Endodermal cell (in vitro differentiated cells): ENCODE results near the gene PGBD5. TPM values are rescaled to one million over a fixed set of nuclear protein-coding genes. Genes with fewer than 3 reads are reported as not detected.

Experiments
- DNase-seq: peaks from one replicate; pipeline ENCODE4 v3.0.0-alpha.2; 2017
- H3K27ac ChIP-seq: 2 replicates; pipeline ENCODE4 v1.5.1; 2013; ENCODE audit warnings: mild to moderate bottlenecking, low read depth, low read length, moderate library complexity
- H3K27me3 ChIP-seq: 2 replicates; pipeline ENCODE4 v1.6.1; 2013; ENCODE audit warnings: mild to moderate bottlenecking, low read length, moderate library complexity; ENCODE audit not compliant: insufficient read depth, control insufficient read depth, poor library complexity, severe bottlenecking
- H3K36me3 ChIP-seq: 2 replicates; pipeline ENCODE4 v1.7.0; 2013; ENCODE audit warnings: mild to moderate bottlenecking, low read length, moderate library complexity; ENCODE audit not compliant: control insufficient read depth, insufficient read depth
- H3K4me1 ChIP-seq: one replicate; pipeline ENCODE4 v1.7.0; 2013; ENCODE audit warnings: low read length; ENCODE audit not compliant: control insufficient read depth, insufficient read depth
- H3K4me3 ChIP-seq: 2 replicates; pipeline ENCODE4 v1.5.1; 2013; ENCODE audit warnings: mild to moderate bottlenecking, low read length, moderate library complexity
- H3K9ac ChIP-seq: 2 replicates; pipeline ENCODE4 v1.6.1; 2013; ENCODE audit warnings: mild to moderate bottlenecking, low read length, moderate library complexity; ENCODE audit not compliant: poor library complexity, severe bottlenecking; ENCODE audit errors: extremely low read depth
- H3K9me3 ChIP-seq: 2 replicates; pipeline ENCODE4 v1.6.1; 2013; ENCODE audit warnings: mild to moderate bottlenecking, low read length, moderate library complexity; ENCODE audit not compliant: control insufficient read depth
- H3K27ac Mint-ChIP-seq: 2 replicates; pipeline ENCODE4 v1.8.0; 2020; ENCODE audit warnings: mixed read lengths
- H3K27me3 Mint-ChIP-seq: 2 replicates; pipeline ENCODE4 v1.8.0; 2021; ENCODE audit warnings: mild to moderate bottlenecking, mixed read lengths; ENCODE audit not compliant: insufficient read depth
- H3K36me3 Mint-ChIP-seq: 2 replicates; pipeline ENCODE4 v1.8.0; 2020; ENCODE audit warnings: low read depth, mixed read lengths
- H3K4me1 Mint-ChIP-seq: 2 replicates; pipeline ENCODE4 v1.8.0; 2020; ENCODE audit warnings: mixed read lengths
- H3K4me3 Mint-ChIP-seq: 2 replicates; pipeline ENCODE4 v1.8.0; 2020; ENCODE audit warnings: mild to moderate bottlenecking, moderate library complexity, mixed read lengths
- H3K9me3 Mint-ChIP-seq: 2 replicates; pipeline ENCODE4 v1.8.0; 2020; ENCODE audit warnings: mild to moderate bottlenecking, mixed read lengths
- CTCF ChIP-seq: fragments of 200-600 bp; sonication (generic); conservative IDR thresholded peaks from 2 replicates; pipeline ENCODE4 v1.5.0; 2021; ENCODE audit warnings: antibody characterized with exemption, mild to moderate bottlenecking
- WGBS, 2 experiments: methylation state at CpG; one replicate each; pipeline versions ENCODE4 v1.1.5 to v1.1.7; 2013; ENCODE audit warnings: missing lambda C conversion rate in 2 of 2, mixed read lengths in 1 of 2; ENCODE audit not compliant: insufficient coverage in 1 of 2, insufficient read length in 1 of 2; 5-methylcytosine and 5-hydroxymethylcytosine counted together
- total RNA-seq, 2 donors: library from RNA; stranded (reverse); fragmentation: NEBNext Ultra II Directional in 1 of 2; extraction: Animal tissue kit (Norgen Biotek cat#: 25700) in 1 of 2; gene quantifications; 2 replicates in 1 of 2; 3 replicates in 1 of 2; pipeline ENCODE4 v1.2.1, GENCODE V29; 2021

The PGBD5 gene
- total RNA-seq, 2 donors from 2014 or later, result 1.3 to 4.6 TPM

GRCh38 chr1:230303069-230303468 is 123.1 kb downstream of the PGBD5 start:
- Histone ChIP-seq H3K36me3 (no peaks in the 10 kb centered on the region), H3K27me3 (no peaks in the 10 kb centered on the region), H3K9me3 (no peaks in the 10 kb centered on the region), H3K27ac (no peak overlapping the region), H3K4me3 (no peak overlapping the region), H3K9ac (no peak overlapping the region), H3K4me1 (no peaks in the 10 kb centered on the region)
- H3K4me3 Mint-ChIP-seq, result no peak overlapping the region
- no peaks in the 10 kb centered on the region for H3K9me3 Mint-ChIP-seq
- no peaks in the 10 kb centered on the region for H3K4me1 Mint-ChIP-seq
- DNase-seq, result no peak
- no peak overlapping the region for H3K27ac Mint-ChIP-seq
- H3K27me3 Mint-ChIP-seq, result no peaks in the 10 kb centered on the region
- WGBS, 2 experiments, result 91 to 100% methylated on average over 6 of the region's 6 CpGs
- H3K36me3 Mint-ChIP-seq, result no peaks in the 10 kb centered on the region
- no peak for TF ChIP-seq CTCF

GRCh38 chr1:230301822-230302221 is 124.3 kb downstream of the PGBD5 start:
- WGBS, 2 experiments, result 93 to 96% methylated on average over 6 of the region's 6 CpGs
- no peak overlapping the region for H3K27ac ChIP-seq
- H3K4me1 ChIP-seq, result no peaks in the 10 kb centered on the region
- no peak for TF ChIP-seq CTCF
- H3K4me1 Mint-ChIP-seq, result no peaks in the 10 kb centered on the region
- no peaks in the 10 kb centered on the region for H3K36me3 Mint-ChIP-seq
- no peak overlapping the region for H3K9ac ChIP-seq
- no peaks in the 10 kb centered on the region for H3K27me3 ChIP-seq
- no peak overlapping the region for H3K4me3 ChIP-seq
- H3K27me3 Mint-ChIP-seq, result no peaks in the 10 kb centered on the region
- no peaks in the 10 kb centered on the region for H3K9me3 Mint-ChIP-seq
- no peak overlapping the region for H3K4me3 Mint-ChIP-seq
- no peaks in the 10 kb centered on the region for H3K9me3 ChIP-seq
- no peak overlapping the region for H3K27ac Mint-ChIP-seq
- no peaks in the 10 kb centered on the region for H3K36me3 ChIP-seq
- no peak for DNase-seq

GRCh38 chr1:230301322-230301721 is 124.8 kb downstream of the PGBD5 start:
- Mint-ChIP-seq H3K36me3 (no peaks in the 10 kb centered on the region), H3K4me3 (no peak overlapping the region), H3K9me3 (no peaks in the 10 kb centered on the region), H3K27me3 (no peaks in the 10 kb centered on the region), H3K27ac (no peak overlapping the region), H3K4me1 (no peaks in the 10 kb centered on the region)
- no peak for DNase-seq
- Histone ChIP-seq H3K27me3 (no peaks in the 10 kb centered on the region), H3K27ac (no peak overlapping the region), H3K4me3 (no peak overlapping the region), H3K36me3 (no peaks in the 10 kb centered on the region), H3K9ac (no peak overlapping the region), H3K4me1 (no peaks in the 10 kb centered on the region), H3K9me3 (no peaks in the 10 kb centered on the region)
- TF ChIP-seq CTCF, result no peak
- 93 to 97% methylated on average over 6 to 8 of the region's 8 CpGs for WGBS, 2 experiments
